ENCODE data around the gene KRT33A.

The KRT33A gene

GRCh38 chr17:41325126-41325525, 25.5 kb downstream of the KRT33A start:
- FAIRE-seq (no peak), DNase-seq (ENCODE audit: insufficient read length) (no peak)
- TF ChIP-seq POLR2A (IDR thresholded peaks at IDR 0.05; ENCODE audit: low read depth, low read length) (no peak), POLR2AphosphoS5 (IDR thresholded peaks at IDR 0.05; ENCODE audit: low read depth, low read length) (no peak), TAF1 (IDR thresholded peaks at IDR 0.05; ENCODE audit: borderline replicate concordance, low read depth, low read length) (no peak)

- DNase-seq (ENCODE audit: insufficient read length) (no peak), FAIRE-seq (no peak)
- no peak for TF ChIP-seq POLR2A (IDR thresholded peaks at IDR 0.05; ENCODE audit: low read depth, low read length)
- TF ChIP-seq TAF1 (IDR thresholded peaks at IDR 0.05; ENCODE audit: borderline replicate concordance, low read depth, low read length): no peak
- TF ChIP-seq POLR2AphosphoS5 (IDR thresholded peaks at IDR 0.05; ENCODE audit: low read depth, low read length): no peak
Measured at GRCh38 chr17:41324180-41325075, 26.2 kb downstream of the KRT33A start.

GRCh38 chr17:41322903-41323895, 27.4 kb downstream of the KRT33A start:
- DNase-seq (ENCODE audit: insufficient read length) (no peak), FAIRE-seq (no peak)
- TF ChIP-seq POLR2AphosphoS5 (IDR thresholded peaks at IDR 0.05; ENCODE audit: low read depth, low read length): no peak
- TF ChIP-seq TAF1 (IDR thresholded peaks at IDR 0.05; ENCODE audit: borderline replicate concordance, low read depth, low read length): no peak
- TF ChIP-seq POLR2A (IDR thresholded peaks at IDR 0.05; ENCODE audit: low read depth, low read length): no peak

- no peak for FAIRE-seq
- TF ChIP-seq POLR2AphosphoS5 (IDR thresholded peaks at IDR 0.05; ENCODE audit: low read depth, low read length) (no peak), TAF1 (IDR thresholded peaks at IDR 0.05; ENCODE audit: borderline replicate concordance, low read depth, low read length) (no peak), POLR2A (IDR thresholded peaks at IDR 0.05; ENCODE audit: low read depth, low read length) (no peak)
- no peak for DNase-seq (ENCODE audit: insufficient read length)
Measured at GRCh38 chr17:41322094-41322902, 28.3 kb downstream of the KRT33A start.

GRCh38 chr17:41318231-41318630, 32.4 kb downstream of the KRT33A start:
- no peak for FAIRE-seq
- no peak for TF ChIP-seq POLR2AphosphoS5 (IDR thresholded peaks at IDR 0.05; ENCODE audit: low read depth, low read length)

GRCh38 chr17:41315814-41316445, 34.7 kb downstream of the KRT33A start:
- FAIRE-seq (no peak), DNase-seq (ENCODE audit: insufficient read length) (no peak)
- TF ChIP-seq TAF1 (IDR thresholded peaks at IDR 0.05; ENCODE audit: borderline replicate concordance, low read depth, low read length) (no peak), POLR2AphosphoS5 (IDR thresholded peaks at IDR 0.05; ENCODE audit: low read depth, low read length) (no peak), POLR2A (IDR thresholded peaks at IDR 0.05; ENCODE audit: low read depth, low read length) (no peak)

More at GRCh38 chr17:41318231-41318630, 32.4 kb downstream of the KRT33A start:
- DNase-seq (ENCODE audit: insufficient read length): no peak

GRCh38 chr17:41315204-41315794, 35.3 kb downstream of the KRT33A start, which contains the start of gene KRTAP17-1:
TSS of gene KRTAP17-1 (minus strand) at chr17:41315710. CDS start at chr17:41315650, 60 bp downstream.
- no peak for FAIRE-seq
- DNase-seq (ENCODE audit: insufficient read length): no peak
- TF ChIP-seq TAF1 (IDR thresholded peaks at IDR 0.05; ENCODE audit: borderline replicate concordance, low read depth, low read length) (no peak), POLR2AphosphoS5 (IDR thresholded peaks at IDR 0.05; ENCODE audit: low read depth, low read length) (no peak)

GRCh38 chr17:41311111-41311510, 39.5 kb downstream of the KRT33A start:
- TF ChIP-seq POLR2A (IDR thresholded peaks at IDR 0.05; ENCODE audit: low read depth, low read length): no peak
- no peak for TF ChIP-seq TAF1 (IDR thresholded peaks at IDR 0.05; ENCODE audit: borderline replicate concordance, low read depth, low read length)
- TF ChIP-seq POLR2AphosphoS5 (IDR thresholded peaks at IDR 0.05; ENCODE audit: low read depth, low read length): no peak
- DNase-seq (ENCODE audit: insufficient read length) (no peak), FAIRE-seq (no peak)

GRCh38 chr17:41308918-41309359, 41.7 kb downstream of the KRT33A start, which contains the start of gene KRTAP16-1:
TSS of gene KRTAP16-1 (minus strand) at chr17:41309309. CDS start at chr17:41309253, 56 bp downstream.
- DNase-seq (ENCODE audit: insufficient read length): no peak
- no peak for TF ChIP-seq POLR2AphosphoS5 (IDR thresholded peaks at IDR 0.05; ENCODE audit: low read depth, low read length)
- TF ChIP-seq POLR2A (IDR thresholded peaks at IDR 0.05; ENCODE audit: low read depth, low read length): no peak
- TF ChIP-seq TAF1 (IDR thresholded peaks at IDR 0.05; ENCODE audit: borderline replicate concordance, low read depth, low read length): no peak
- no peak for FAIRE-seq

Data from GM12892 (cell line).